Ishikawa (cell line): ENCODE data around the gene DAZAP1.

Experiments used
- CEBPB ChIP-seq: IDR thresholded peaks from 2 replicates; pipeline ENCODE4 v1.6.1; 2012
- CREB1 ChIP-seq: IDR thresholded peaks from 2 replicates; pipeline ENCODE4 v1.6.1; 2012; ENCODE audit warnings: low read depth
- EGR1 ChIP-seq: IDR thresholded peaks from 2 replicates; pipeline ENCODE4 v1.6.1; 2012
- EP300 ChIP-seq: IDR thresholded peaks from 2 replicates; pipeline ENCODE4 v1.6.1; 2012; ENCODE audit warnings: borderline replicate concordance
- FOXM1 ChIP-seq: IDR thresholded peaks from 2 replicates; pipeline ENCODE4 v1.6.1; 2012; ENCODE audit warnings: low read depth, borderline replicate concordance
- MAX ChIP-seq: IDR thresholded peaks from 2 replicates; pipeline ENCODE4 v1.6.1; 2012
- NFIC ChIP-seq: IDR thresholded peaks from 2 replicates; pipeline ENCODE4 v1.6.1; 2012
- RAD21 ChIP-seq: IDR thresholded peaks from 2 replicates; pipeline ENCODE4 v1.6.1; 2012; ENCODE audit warnings: low read depth
- REST ChIP-seq: IDR thresholded peaks from 2 replicates; pipeline ENCODE4 v1.6.1; 2012; ENCODE audit warnings: low read depth, mild to moderate bottlenecking
- TAF1 ChIP-seq: IDR thresholded peaks from 2 replicates; pipeline ENCODE4 v1.6.1; 2012; ENCODE audit warnings: low read depth, mild to moderate bottlenecking
- TCF12 ChIP-seq: IDR thresholded peaks from 2 replicates; pipeline ENCODE4 v1.6.1; 2012; ENCODE audit warnings: low read depth
- TEAD4 ChIP-seq: IDR thresholded peaks from 2 replicates; pipeline ENCODE4 v1.6.1; 2012
- USF1 ChIP-seq: IDR thresholded peaks from 2 replicates; pipeline ENCODE4 v1.6.1; 2012
- YY1 ChIP-seq: IDR thresholded peaks from 2 replicates; pipeline ENCODE4 v1.6.1; 2012; ENCODE audit warnings: low read depth
- ZBTB7A ChIP-seq: IDR thresholded peaks from 2 replicates; pipeline ENCODE4 v1.6.1; 2012; ENCODE audit warnings: low read depth

The DAZAP1 gene

GRCh38 chr19:1457892-1458291 is 50.5 kb downstream of the DAZAP1 start:
- no peak for TF ChIP-seq ZBTB7A
- TF ChIP-seq TCF12, result no peak
- TF ChIP-seq TAF1, result no peak

GRCh38 chr19:1459479-1459878 is 52.1 kb downstream of the DAZAP1 start:
- TF ChIP-seq RAD21, result no peak
- TF ChIP-seq TCF12, result no peak
- no peak for TF ChIP-seq CEBPB
- no peak for TF ChIP-seq USF1
- TF ChIP-seq MAX, result no peak
- TF ChIP-seq NFIC, result no peak
- TF ChIP-seq YY1, result no peak
- no peak for TF ChIP-seq EGR1
- no peak for TF ChIP-seq TAF1
- TF ChIP-seq REST, result no peak
- TF ChIP-seq FOXM1, result no peak
- TF ChIP-seq EP300, result no peak
- no peak for TF ChIP-seq TEAD4
- TF ChIP-seq CREB1, result no peak
- no peak for TF ChIP-seq ZBTB7A

GRCh38 chr19:1460033-1460995 is 52.9 kb downstream of the DAZAP1 start:
- TF ChIP-seq YY1 (no peak), REST (no peak)

GRCh38 chr19:1461862-1462261 is 54.5 kb downstream of the DAZAP1 start:
- TF ChIP-seq NFIC, result no peak
- no peak for TF ChIP-seq ZBTB7A
- TF ChIP-seq REST, result no peak
- TF ChIP-seq YY1, result no peak
- no peak for TF ChIP-seq EP300
- no peak for TF ChIP-seq EGR1
- TF ChIP-seq RAD21, result no peak
- TF ChIP-seq CREB1, result no peak
- no peak for TF ChIP-seq USF1
- TF ChIP-seq MAX, result no peak
- TF ChIP-seq FOXM1, result no peak
